A204.1 (cell line): Measurements from ENCODE around the gene USP22.
"Not testable (repeated sequence)": the region's sequence is repeated elsewhere in the genome, so short reads cannot be mapped to it uniquely, and the experiment has no call there.

ENCODE experiments used
- FAIRE-seq: peaks from 2 replicates; lab custom pipeline; 2012; peaks lifted over from hg19 to GRCh38; lab: Jason Lieb, UNC

The USP22 gene

DNA sequence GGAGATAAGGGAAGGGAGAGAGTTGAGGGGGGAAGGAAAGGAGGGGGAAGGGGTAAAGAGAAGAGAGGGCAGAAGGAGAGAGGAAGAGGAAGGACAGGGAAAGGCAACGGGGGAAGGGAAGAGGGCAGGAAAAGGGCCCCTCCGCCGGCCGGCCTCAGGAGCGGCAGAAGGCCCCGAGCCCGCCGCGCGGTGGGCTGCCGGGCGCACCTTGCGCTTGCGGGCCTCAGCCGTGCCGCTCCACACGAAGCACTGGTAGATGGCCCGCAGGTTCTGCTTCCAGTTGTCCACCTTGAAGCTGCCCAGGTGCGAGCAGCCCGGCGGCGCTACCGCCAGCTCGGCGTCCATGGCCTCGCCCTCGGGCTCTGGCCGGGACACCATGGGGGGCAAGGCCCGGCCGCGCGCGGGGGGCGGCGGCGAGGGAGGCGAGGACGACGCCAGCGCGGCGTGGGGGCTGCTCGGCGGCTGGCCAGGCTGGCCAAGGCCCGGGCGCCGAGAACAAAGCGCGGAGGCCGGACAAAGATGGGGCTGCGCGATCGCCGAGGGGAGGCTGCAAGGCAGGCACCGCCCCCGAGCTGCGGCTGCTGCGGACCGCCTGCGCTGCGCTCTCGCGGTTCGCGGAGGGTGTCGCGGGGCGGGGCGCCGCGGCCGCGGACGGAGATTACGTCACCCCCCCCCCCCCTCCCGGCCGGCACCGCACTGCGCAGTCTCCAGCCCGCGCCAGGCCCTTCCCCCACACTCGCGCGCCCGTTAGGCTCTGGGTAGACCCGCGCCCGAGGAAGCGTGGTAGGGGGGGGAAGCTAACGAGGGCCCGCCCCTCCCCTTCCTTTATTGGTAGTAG lies at the start of gene USP22:
USP22 (minus strand) TSS at position 554 of the 838 bp plus-strand sequence; CDS start at position 378, 176 bp downstream.
- FAIRE-seq = no peak

- no peak for FAIRE-seq
These were observed 48.2 kb upstream of the USP22 start for GRCh38 chr17:21090902-21091618.

DNA sequence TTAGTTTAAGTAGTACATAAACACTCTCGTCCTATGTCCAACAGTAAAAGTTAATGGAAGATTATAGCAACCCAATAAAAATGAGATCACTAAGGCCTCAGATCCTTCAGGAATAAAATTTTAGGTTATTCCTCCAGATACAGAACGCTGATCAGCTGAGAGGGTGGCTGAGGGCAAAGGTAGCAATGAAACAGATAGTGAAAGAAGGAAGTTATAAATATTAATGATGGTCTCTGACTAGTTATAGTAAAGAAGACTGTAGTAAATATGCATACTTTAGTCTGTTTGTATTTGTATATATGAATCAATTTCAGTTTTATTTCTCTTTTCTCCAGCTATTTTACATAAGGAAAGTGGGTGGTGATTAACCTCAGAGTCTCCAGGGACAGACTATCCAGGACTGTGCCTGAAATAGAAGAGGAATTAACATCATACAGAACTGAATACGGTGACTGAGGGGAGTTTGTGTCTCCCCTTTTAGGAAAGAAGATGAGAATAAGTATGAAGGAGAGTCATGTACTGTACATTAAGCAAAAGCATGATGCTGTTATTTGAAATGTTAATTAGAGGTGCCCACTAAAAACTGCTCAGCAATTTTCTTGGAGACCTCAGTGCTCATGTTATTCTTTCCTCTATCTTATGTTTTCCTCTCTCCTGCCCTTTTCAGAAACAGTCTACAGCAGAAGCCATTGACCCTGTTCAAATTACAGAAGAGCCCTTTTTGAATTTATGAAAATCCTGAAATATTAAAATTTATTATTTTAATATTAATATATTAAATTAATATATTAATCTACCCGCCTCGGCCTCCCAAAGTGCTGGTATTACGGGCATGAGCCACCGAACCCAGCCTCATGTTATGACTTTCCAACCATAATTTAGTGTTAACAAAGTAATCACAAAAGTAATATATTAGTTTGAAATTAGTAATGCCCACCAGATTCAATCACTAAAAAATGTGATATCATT lies 47.4 kb upstream of the USP22 start:
- FAIRE-seq = no peak

- FAIRE-seq = no peak
These were observed 46.3 kb upstream of the USP22 start for GRCh38 chr17:21089145-21089544.

- no peak for FAIRE-seq
These were observed 42.9 kb upstream of the USP22 start for GRCh38 chr17:21085707-21086106.

- not testable (repeated sequence) for FAIRE-seq
These were observed 42.5 kb upstream of the USP22 start for GRCh38 chr17:21085280-21085679.

DNA sequence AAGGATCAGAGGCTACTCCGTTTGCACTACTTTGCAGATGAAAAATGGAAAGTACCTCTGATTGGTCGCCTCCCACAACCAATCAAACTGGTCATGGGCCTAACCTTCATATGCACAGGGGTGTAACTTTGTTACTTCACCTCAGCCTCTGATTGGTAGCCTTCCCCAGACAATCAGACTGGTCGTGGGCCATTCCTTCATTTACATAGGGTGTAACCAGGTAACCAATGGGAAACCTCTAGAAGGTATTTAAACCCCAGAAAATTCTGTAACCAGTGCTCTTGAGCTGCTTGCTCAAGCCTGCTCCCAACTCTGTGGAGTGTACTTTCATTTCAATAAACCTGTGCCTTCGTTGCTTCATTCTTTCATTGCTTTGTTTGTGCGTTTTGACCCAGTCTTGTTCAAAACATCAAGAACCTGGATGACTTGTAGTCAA lies 39.2 kb upstream of the USP22 start:
- FAIRE-seq = no peak

GRCh38 chr17:21079196-21079595 lies 36.4 kb upstream of the USP22 start:
- FAIRE-seq = no peak

DNA sequence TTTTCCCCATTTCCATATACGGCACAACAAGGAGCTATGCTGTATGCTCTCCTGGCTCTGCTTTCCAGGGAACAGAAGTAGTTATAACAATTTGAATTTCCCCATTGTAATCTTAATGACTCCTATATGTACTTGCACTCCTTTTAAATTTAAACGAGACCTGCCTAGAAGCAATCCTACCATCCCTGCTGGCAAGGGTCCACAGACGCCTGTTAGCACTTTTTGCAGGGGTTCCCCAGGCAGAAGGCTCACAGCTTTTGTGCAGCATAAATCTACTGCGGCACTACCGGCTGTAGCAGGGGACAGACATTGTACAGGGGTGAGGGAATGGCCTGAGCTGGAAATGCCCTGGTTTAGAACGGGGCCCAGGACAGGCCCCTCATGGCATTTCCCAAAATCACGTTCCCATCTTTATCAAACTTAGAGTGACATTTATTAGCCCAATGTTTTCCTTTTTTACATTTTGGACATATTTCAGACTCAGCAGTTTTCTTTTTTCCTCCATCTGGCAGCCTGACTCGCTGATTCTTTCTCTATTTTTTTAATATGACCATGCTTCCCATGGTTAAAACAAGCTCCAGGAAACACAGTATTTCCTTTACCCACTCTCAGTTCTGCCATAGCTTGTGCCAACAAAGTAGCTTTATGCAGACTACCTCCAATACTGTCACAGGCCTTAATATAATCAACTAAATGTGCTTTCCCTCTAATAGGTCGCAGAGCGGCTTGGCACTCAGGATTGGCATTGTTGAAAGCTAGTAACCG lies 35.4 kb upstream of the USP22 start:
- FAIRE-seq = no peak

GRCh38 chr17:21077281-21077680 lies 34.5 kb upstream of the USP22 start:
- no peak for FAIRE-seq

DNA sequence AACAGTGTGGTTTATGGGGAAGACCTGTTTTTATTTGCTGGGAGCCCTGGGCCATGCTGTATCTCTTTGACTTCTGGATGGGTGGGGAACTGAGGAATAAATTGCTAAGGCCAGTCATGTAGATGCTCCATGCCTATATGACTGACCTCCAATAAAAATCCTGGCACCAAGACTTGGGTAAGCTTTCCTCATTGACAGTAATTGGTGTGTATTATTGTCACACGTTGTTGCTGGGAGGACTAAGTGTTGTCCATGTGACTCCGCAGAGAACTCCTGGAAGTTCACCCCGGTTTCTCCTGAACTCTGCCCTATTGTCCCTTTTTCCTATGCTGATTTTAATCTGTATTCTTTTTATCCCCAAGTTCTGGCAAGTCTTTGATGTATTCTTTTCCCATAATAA lies 33.4 kb upstream of the USP22 start:
- FAIRE-seq = no peak

GRCh38 chr17:21075739-21076085 lies 32.9 kb upstream of the USP22 start:
- FAIRE-seq = no peak

- no peak for FAIRE-seq
These were observed 30.0 kb upstream of the USP22 start for GRCh38 chr17:21072745-21073197.

DNA sequence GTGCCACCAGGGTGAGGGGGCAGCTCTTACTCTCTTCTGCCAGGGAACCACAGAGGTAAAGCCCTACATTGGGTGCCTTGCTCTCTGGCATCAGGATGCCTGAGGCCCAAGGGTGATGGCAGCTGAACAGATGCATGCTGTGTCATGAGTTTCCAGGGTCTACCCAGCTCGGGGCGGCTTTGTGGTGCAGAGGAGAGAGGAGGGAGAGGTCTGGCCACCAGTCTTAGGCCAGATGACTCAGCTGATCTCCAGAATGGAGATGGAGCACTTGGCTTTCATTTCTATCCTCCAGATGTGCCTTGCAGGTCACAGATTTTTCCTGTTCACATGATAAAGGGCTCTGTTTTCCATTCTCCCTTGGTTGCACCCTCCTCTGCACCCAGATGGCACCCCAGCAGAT lies 23.6 kb upstream of the USP22 start:
- no peak for FAIRE-seq

DNA sequence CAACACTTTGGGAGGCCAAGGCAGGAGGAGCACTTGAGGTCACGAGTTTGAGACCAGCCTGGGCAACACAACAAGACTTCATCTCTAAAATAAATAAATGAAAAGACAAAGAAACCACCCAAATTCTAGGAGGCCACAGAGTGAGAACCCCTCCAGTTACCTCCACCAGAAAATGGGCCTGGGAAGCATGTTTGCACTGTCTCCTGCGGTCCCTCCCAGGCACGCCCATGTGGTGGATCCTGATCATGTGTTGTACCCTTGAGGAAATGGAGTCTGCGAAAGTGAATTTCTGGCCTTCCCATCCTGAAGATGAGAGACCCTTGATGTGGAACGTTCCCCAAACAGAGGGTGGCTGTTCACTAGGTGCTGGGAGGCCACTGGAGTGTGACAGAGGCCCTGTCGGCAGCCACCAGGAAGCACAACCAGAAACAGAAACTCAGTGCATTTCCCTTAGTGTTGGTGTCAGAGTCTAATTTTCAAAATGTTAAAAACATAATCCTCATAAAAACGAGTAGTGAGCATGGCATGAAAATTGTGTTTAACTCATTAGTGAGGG lies 19.2 kb upstream of the USP22 start:
- FAIRE-seq = no peak

GRCh38 chr17:21061158-21061835 lies 18.5 kb upstream of the USP22 start:
- no peak for FAIRE-seq

- FAIRE-seq = no peak
These were observed 16.9 kb upstream of the USP22 start for GRCh38 chr17:21059761-21060160.

GRCh38 chr17:21058098-21058893 lies 15.5 kb upstream of the USP22 start:
- FAIRE-seq = no peak

DNA sequence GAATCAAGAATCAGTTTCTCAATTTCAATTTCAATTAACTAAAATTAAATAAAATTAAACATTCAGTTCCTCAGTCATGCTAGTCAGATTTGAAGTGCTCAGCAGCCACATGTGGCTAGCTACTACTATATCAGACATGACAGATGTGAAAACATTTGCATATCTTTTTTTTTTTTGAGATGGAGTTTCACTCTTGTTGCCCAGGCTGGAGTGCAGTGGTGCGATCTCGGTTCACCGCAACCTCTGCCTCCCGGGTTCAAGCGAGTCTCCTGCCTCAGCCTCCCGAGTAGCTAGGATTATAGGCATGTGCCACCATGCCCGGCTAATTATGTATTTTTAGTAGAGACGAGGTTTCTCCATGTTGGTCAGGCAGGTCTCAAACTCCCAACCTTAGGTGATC lies 10.2 kb upstream of the USP22 start:
- FAIRE-seq = not testable (repeated sequence)

- FAIRE-seq = no peak
These were observed 6.6 kb upstream of the USP22 start for GRCh38 chr17:21049457-21049856.
